RWPE2 (cell line): ENCODE measurements around the gene TRIM29.

Source experiments
- ATAC-seq: fragments of 200-7000 bp; cut with Tn5 transposase; 3 replicates; pipeline ENCODE4 v1.9.1; 2021; ENCODE audit warnings: low read depth
- DNase-seq: peaks from one replicate; pipeline ENCODE4 v3.0.0-alpha.2; 2020; ENCODE audit warnings: low spot score
- H3K27ac ChIP-seq: fragments of 450-650 bp; 2 replicates; pipeline ENCODE4 v1.5.1; 2017; ENCODE audit warnings: mild to moderate bottlenecking; ENCODE audit not compliant: poor library complexity, severe bottlenecking
- H3K27me3 ChIP-seq: fragments of 250-450 bp; sonication (Bioruptor Pico); 2 replicates; pipeline ENCODE4 v1.5.1; 2021; ENCODE audit warnings: mild to moderate bottlenecking, moderate library complexity; ENCODE audit not compliant: insufficient read depth, poor library complexity, severe bottlenecking
- H3K36me3 ChIP-seq: fragments of 250-450 bp; sonication (Bioruptor Pico); 2 replicates; pipeline ENCODE4 v1.5.1; 2020; ENCODE audit warnings: low read depth, mild to moderate bottlenecking, moderate library complexity
- H3K4me1 ChIP-seq: fragments of 250-450 bp; sonication (Bioruptor Pico); 2 replicates; pipeline ENCODE4 v1.5.1; 2021; ENCODE audit warnings: mild to moderate bottlenecking, moderate library complexity; ENCODE audit not compliant: insufficient read depth, poor library complexity, severe bottlenecking
- H3K4me3 ChIP-seq: fragments of 250-450 bp; sonication (Bioruptor Pico); 2 replicates; pipeline ENCODE4 v1.5.1; 2021; ENCODE audit warnings: mild to moderate bottlenecking, moderate library complexity; ENCODE audit not compliant: severe bottlenecking
- H3K9me3 ChIP-seq: fragments of 250-450 bp; sonication (Bioruptor Pico); 2 replicates; pipeline ENCODE4 v1.5.1; 2021; ENCODE audit warnings: mild to moderate bottlenecking, moderate library complexity; ENCODE audit not compliant: severe bottlenecking
- CTCF ChIP-seq: fragments of 450-650 bp; IDR thresholded peaks from one replicate; pipeline ENCODE4 v1.5.1; 2017; ENCODE audit warnings: mild to moderate bottlenecking, moderate library complexity; ENCODE audit not compliant: poor library complexity, severe bottlenecking

Gene TRIM29

DNA sequence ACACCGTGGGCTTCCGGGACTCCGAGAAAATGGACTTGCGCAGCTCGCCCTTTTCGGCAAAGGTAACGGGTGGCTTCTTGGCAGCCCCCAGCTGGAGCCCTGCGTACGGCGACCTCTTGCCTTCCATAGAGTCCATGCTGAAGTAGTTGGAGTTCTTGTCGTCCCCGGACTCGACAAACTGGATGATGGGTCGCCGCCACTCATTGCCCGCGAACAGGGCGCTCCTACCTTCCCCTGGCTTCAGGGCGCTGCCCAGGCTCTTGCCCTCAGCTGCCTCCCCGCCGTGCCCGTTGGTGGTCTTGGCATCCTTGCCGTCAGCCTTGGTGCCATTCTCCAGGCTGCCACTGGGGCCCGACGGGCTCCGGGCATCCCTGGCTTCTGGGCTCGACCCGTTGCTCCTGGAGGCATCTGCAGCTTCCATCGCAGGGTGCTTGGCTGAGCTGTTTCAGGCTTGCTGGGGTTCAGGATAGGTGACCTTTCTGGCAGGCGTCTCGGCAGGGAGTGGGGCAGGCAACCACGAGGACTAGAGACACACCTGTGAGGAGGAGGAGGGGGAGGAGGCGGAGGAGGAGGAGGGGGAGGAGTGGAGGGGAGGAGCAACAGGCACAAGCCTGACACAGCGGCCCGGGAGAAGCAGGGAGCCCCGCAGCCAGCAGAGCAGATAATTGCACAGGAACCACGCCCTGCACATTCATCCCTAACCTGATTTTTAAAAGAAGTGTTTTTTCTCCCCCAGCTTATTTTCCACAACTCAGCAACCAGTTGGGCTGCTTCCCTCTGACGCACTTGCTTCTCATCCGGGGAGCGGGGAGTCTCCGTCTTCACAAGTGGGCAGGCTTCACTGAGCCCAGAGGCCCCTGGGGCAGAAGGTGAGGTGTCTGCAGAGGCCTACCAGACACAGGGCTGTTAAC is at the start of gene TRIM29:
TRIM29 (minus strand) TSS at position 503 of the 911 bp plus-strand sequence; CDS start at position 421, 82 bp downstream.
- TF ChIP-seq CTCF, result peak; percentile 25
- Histone ChIP-seq H3K9me3 (no peaks in the 10 kb centered on the region), H3K27me3 (no peaks in the 10 kb centered on the region), H3K4me1 (peaks cover 16% of the 10 kb centered on the region), H3K36me3 (peaks cover 29% of the 10 kb centered on the region), H3K27ac (peak within 1 kb of the TSS; percentile 78), H3K4me3 (peak within 1 kb of the TSS; percentile 57)
- peak; percentile 70 for ATAC-seq
- DNase-seq, result peak; percentile 86

DNA sequence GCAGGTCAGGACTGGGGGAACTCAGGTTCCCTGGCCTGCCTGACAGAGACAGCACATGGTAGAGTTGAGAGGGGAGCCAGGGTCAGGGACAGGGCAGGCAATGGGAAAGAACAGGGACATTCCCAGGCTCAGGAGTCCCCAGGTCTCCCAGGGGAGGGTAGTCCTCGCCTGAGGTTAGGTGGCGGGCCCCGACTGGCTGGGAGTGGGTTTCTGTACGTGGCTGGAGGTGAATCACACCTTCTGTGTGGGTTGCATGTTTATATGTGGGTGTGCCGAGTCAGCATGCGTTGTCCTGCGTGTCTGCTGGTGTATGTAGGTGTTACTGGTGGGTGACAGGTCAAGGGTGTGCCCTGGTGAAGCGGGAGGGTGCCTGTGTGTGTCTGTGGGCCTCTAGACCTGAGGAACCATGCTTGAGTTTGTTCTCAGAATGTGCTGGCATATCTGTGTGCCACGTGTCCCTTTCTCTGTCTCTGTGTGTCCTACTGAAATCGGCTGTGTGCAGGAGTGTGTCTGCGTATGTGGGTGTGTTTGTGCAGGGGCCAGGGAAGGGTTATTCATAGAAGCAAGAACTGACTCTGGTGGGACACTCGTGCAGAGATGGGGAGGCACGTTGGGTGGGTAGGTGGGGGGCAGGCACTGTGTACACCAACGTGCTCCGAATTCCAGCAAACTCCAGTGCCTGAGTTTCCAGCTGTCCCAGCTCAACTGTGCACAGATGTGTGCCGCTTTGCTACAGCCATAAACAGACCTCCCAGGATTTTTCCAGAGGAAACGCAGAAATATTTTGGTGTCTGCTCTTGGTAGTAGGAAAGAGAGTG is 49.1 kb upstream of the TRIM29 start:
- H3K9me3 ChIP-seq, result no peaks in the 10 kb centered on the region
- H3K36me3 ChIP-seq, result no peaks in the 10 kb centered on the region
- no peak for DNase-seq
- no peaks in the 10 kb centered on the region for H3K27me3 ChIP-seq
- peak; percentile 22; the same call in 1 of the 3 replicates for ATAC-seq
- TF ChIP-seq CTCF, result no peak
- no peaks in the 10 kb centered on the region for H3K4me1 ChIP-seq
- H3K27ac ChIP-seq, result no peak overlapping the region
- no peak overlapping the region for H3K4me3 ChIP-seq

DNA sequence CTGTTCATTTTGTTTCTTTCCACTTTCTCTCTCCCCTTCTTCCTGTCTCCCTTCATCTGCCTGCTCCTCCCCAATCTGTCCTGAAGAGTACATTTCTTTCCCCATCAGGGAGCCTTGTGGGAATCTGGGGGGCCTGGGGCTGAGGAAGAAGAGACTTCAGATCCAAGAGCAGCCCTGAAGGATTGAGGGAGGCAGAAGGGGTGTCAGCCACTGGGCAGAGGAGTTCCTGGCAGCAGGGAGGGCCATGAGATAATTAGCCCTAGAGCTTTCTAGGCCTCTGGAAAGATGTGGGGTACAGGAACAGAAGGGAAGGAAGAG is 48.5 kb upstream of the TRIM29 start:
- no peak overlapping the region for H3K27ac ChIP-seq
- no peak overlapping the region for H3K4me3 ChIP-seq
- H3K9me3 ChIP-seq, result no peaks in the 10 kb centered on the region
- H3K27me3 ChIP-seq, result no peaks in the 10 kb centered on the region
- no peak for DNase-seq
- TF ChIP-seq CTCF, result no peak
- ATAC-seq, result no peak
- H3K36me3 ChIP-seq, result no peaks in the 10 kb centered on the region
- no peaks in the 10 kb centered on the region for H3K4me1 ChIP-seq

GRCh38 chr11:120185706-120186455 is 48.0 kb upstream of the TRIM29 start:
- ATAC-seq (no peak), DNase-seq (no peak)
- no peak overlapping the region for H3K4me3 ChIP-seq
- H3K27ac ChIP-seq, result no peak overlapping the region
- no peaks in the 10 kb centered on the region for H3K9me3 ChIP-seq
- no peaks in the 10 kb centered on the region for H3K27me3 ChIP-seq
- H3K36me3 ChIP-seq, result no peaks in the 10 kb centered on the region
- TF ChIP-seq CTCF, result no peak
- H3K4me1 ChIP-seq, result no peaks in the 10 kb centered on the region
